H1 (cell line): ENCODE measurements around the gene LRRC14B. TPM values are rescaled to one million over a fixed set of nuclear protein-coding genes. Genes with fewer than 3 reads are reported as not detected.

Experiments
- CTCF ChIA-PET: fragments of 300-600 bp; sonication (Branson Sonifier 250); formaldehyde crosslinking; loops from one replicate; lab custom pipeline; 2021; ENCODE audit not compliant: partially characterized antibody; lab: Charles Lee
- POLR2A ChIA-PET: fragments of 300-600 bp; sonication (Branson Sonifier 250); formaldehyde crosslinking; loops from one replicate; lab custom pipeline; 2021; ENCODE audit warnings: inconsistent platforms; ENCODE audit not compliant: partially characterized antibody; lab: Charles Lee
- DNase-seq, 2 experiments: peaks; one replicate each; pipeline versions ENCODE4 v3.0.0 to v3.0.0-alpha.2; 2010 to 2022; ENCODE audit warnings: low spot score in 2 of 2, low read depth in 1 of 2, mixed read lengths in 1 of 2
- FAIRE-seq: peaks from 2 replicates; lab custom pipeline; 2011; peaks lifted over from hg19 to GRCh38; lab: Jason Lieb, UNC
- H2AFZ ChIP-seq: 2 replicates; pipeline ENCODE4 v1.8.1; 2012; ENCODE audit warnings: low read length, inconsistent platforms
- H2AK5ac ChIP-seq: 2 replicates; pipeline ENCODE4 v1.6.1; 2013; ENCODE audit warnings: low read depth, low read length
- H2BK120ac ChIP-seq: replicated peaks from 2 replicates; pipeline ENCODE3; 2013; ENCODE audit warnings: low read depth, low read length, inconsistent platforms
- H2BK12ac ChIP-seq: 2 replicates; pipeline ENCODE4 v1.6.1; 2013; ENCODE audit warnings: low read depth, low read length
- H2BK15ac ChIP-seq: 2 replicates; pipeline ENCODE4 v1.6.1; 2013; ENCODE audit warnings: low read length
- H2BK20ac ChIP-seq: 2 replicates; pipeline ENCODE4 v1.6.1; 2013; ENCODE audit warnings: low read length
- H2BK5ac ChIP-seq: 2 replicates; pipeline ENCODE4 v1.6.1; 2013; ENCODE audit warnings: low read depth, low read length
- H3K14ac ChIP-seq: 2 replicates; pipeline ENCODE4 v1.6.1; 2013; ENCODE audit warnings: inconsistent platforms; ENCODE audit not compliant: insufficient read length
- H3K18ac ChIP-seq: 2 replicates; pipeline ENCODE4 v1.6.1; 2013; ENCODE audit warnings: low read length; ENCODE audit errors: extremely low read depth
- H3K23ac ChIP-seq: 2 replicates; pipeline ENCODE4 v1.6.1; 2013; ENCODE audit warnings: inconsistent platforms; ENCODE audit not compliant: insufficient read length
- H3K23me2 ChIP-seq: 2 replicates; pipeline ENCODE4 v1.6.1; 2013; ENCODE audit warnings: low read depth, low read length
- H3K27ac ChIP-seq: 2 replicates; pipeline ENCODE4 v1.6.1; 2011; ENCODE audit warnings: low read depth, low read length, inconsistent platforms
- H3K27me3 ChIP-seq, 4 experiments: replicated peaks in 1 of 4; 1 replicate in 1 of 4; 2 replicates in 3 of 4; pipeline versions ENCODE4 v1.6.1 to v1.8.1; 2011 to 2013; ENCODE audit warnings: low read length in 3 of 4, mild to moderate bottlenecking in 3 of 4, inconsistent platforms in 2 of 4, mixed read lengths in 2 of 4, moderate library complexity in 1 of 4; ENCODE audit not compliant: control insufficient read depth in 3 of 4, insufficient read depth in 3 of 4; ENCODE audit errors: extremely low read depth in 1 of 4
- H3K36me3 ChIP-seq, 4 experiments: 2 replicates each; pipeline versions ENCODE4 v1.6.1 to v1.8.1; 2011 to 2013; ENCODE audit warnings: mild to moderate bottlenecking in 4 of 4, low read length in 3 of 4, moderate library complexity in 2 of 4, control low read depth in 1 of 4, inconsistent platforms in 1 of 4; ENCODE audit not compliant: insufficient read depth in 4 of 4, control insufficient read depth in 2 of 4
- H3K4ac ChIP-seq: replicated peaks from 2 replicates; pipeline ENCODE3; 2013; ENCODE audit warnings: low read length, low read depth, mixed read lengths, inconsistent platforms; ENCODE audit not compliant: insufficient read length
- H3K4me1 ChIP-seq, 4 experiments: replicated peaks in 1 of 4; 1 replicate in 1 of 4; 2 replicates in 3 of 4; pipeline versions ENCODE4 v1.6.1 to v1.8.1; 2011 to 2013; ENCODE audit warnings: low read length in 3 of 4, inconsistent platforms in 2 of 4, mixed read lengths in 1 of 4; ENCODE audit not compliant: insufficient read depth in 4 of 4, control insufficient read depth in 3 of 4
- H3K4me2 ChIP-seq, 2 experiments: 2 replicates each; pipeline versions ENCODE4 v1.6.1 to v1.8.1; 2011 to 2013; ENCODE audit warnings: low read depth in 2 of 2, low read length in 2 of 2, control low read depth in 1 of 2, inconsistent platforms in 1 of 2, mild to moderate bottlenecking in 1 of 2; ENCODE audit not compliant: insufficient read depth in 1 of 2
- H3K4me3 ChIP-seq, 4 experiments: fragments of 200-600, 300-600 bp in 1 of 4; sonication (generic), shearing (Covaris generic), sonication (Bioruptor Twin) in 1 of 4; 2 replicates each; pipeline versions ENCODE4 v1.5.1 to v1.8.1; 2011 to 2016; ENCODE audit warnings: low read length in 4 of 4, low read depth in 3 of 4, control low read depth in 2 of 4, inconsistent platforms in 2 of 4, mild to moderate bottlenecking in 2 of 4, mixed read lengths in 1 of 4, moderate library complexity in 1 of 4; ENCODE audit not compliant: insufficient read depth in 2 of 4; ENCODE audit errors: extremely low read depth in 1 of 4
- H3K56ac ChIP-seq: replicated peaks from 2 replicates; pipeline ENCODE3; 2013; ENCODE audit warnings: low read depth, mild to moderate bottlenecking, mixed read lengths, low read length, inconsistent platforms; ENCODE audit not compliant: insufficient read length
- H3K79me1 ChIP-seq: 2 replicates; pipeline ENCODE4 v1.6.1; 2013; ENCODE audit warnings: low read depth, low read length, control low read depth
- H3K79me2 ChIP-seq, 2 experiments: 2 replicates each; pipeline versions ENCODE4 v1.6.1 to v1.8.1; 2012 to 2013; ENCODE audit warnings: low read length in 2 of 2, mild to moderate bottlenecking in 2 of 2, inconsistent platforms in 1 of 2; ENCODE audit not compliant: insufficient read depth in 2 of 2, control insufficient read depth in 1 of 2
- H3K9ac ChIP-seq, 4 experiments: replicated peaks in 1 of 4; 1 replicate in 1 of 4; 2 replicates in 3 of 4; pipeline versions ENCODE4 v1.6.1 to v1.8.1; 2011 to 2013; ENCODE audit warnings: low read depth in 3 of 4, low read length in 3 of 4, control low read depth in 2 of 4, mild to moderate bottlenecking in 2 of 4, moderate library complexity in 2 of 4, inconsistent platforms in 1 of 4; ENCODE audit errors: extremely low read depth in 1 of 4
- H3K9me3 ChIP-seq, 2 experiments: 2 replicates each; pipeline versions ENCODE4 v1.6.1 to v1.8.1; 2012 to 2013; ENCODE audit warnings: mild to moderate bottlenecking in 2 of 2, moderate library complexity in 2 of 2, control low read depth in 1 of 2, inconsistent platforms in 1 of 2, low read depth in 1 of 2, low read length in 1 of 2, mixed read lengths in 1 of 2; ENCODE audit not compliant: insufficient read depth in 2 of 2
- H4K20me1 ChIP-seq, 2 experiments: replicated peaks in 1 of 2; 2 replicates each; pipeline versions ENCODE3 to v1.8.1; 2011 to 2013; ENCODE audit warnings: inconsistent platforms in 2 of 2, low read length in 2 of 2, mild to moderate bottlenecking in 1 of 2; ENCODE audit not compliant: insufficient read depth in 2 of 2, control insufficient read depth in 1 of 2
- H4K5ac ChIP-seq: 2 replicates; pipeline ENCODE4 v1.6.1; 2013; ENCODE audit warnings: low read length, low read depth, mixed read lengths, inconsistent platforms; ENCODE audit not compliant: insufficient read length
- H4K8ac ChIP-seq: 2 replicates; pipeline ENCODE4 v1.8.0; 2013; ENCODE audit warnings: mild to moderate bottlenecking, moderate library complexity, low read length, inconsistent platforms; ENCODE audit not compliant: insufficient read depth; ENCODE audit errors: extremely low read depth
- H4K91ac ChIP-seq: replicated peaks from 2 replicates; pipeline ENCODE3; 2013; ENCODE audit warnings: low read length, mixed read lengths, inconsistent platforms; ENCODE audit not compliant: insufficient read length
- CTBP2 ChIP-seq: IDR thresholded peaks from 2 replicates; pipeline ENCODE4 v1.7.0; 2011; ENCODE audit warnings: borderline replicate concordance, mild to moderate bottlenecking, moderate library complexity, mixed read lengths, low read length; ENCODE audit not compliant: insufficient read depth, insufficient read length
- JUND ChIP-seq: IDR thresholded peaks from 2 replicates; pipeline ENCODE4 v1.6.1; 2011; ENCODE audit warnings: mild to moderate bottlenecking, improper control_type of control experiment, low read length
- POLR2AphosphoS5 ChIP-seq: IDR thresholded peaks from 2 replicates; pipeline ENCODE4 v1.6.1; 2011; ENCODE audit warnings: low read depth, low read length
- SIN3A ChIP-seq, 2 experiments: IDR thresholded peaks in 1 of 2; conservative IDR thresholded peaks in 1 of 2; 2 replicates each; pipeline ENCODE4 v1.6.1; 2011 to 2012; ENCODE audit warnings: low read length in 2 of 2, improper control_type of control experiment in 1 of 2, low read depth in 1 of 2, mild to moderate bottlenecking in 1 of 2
- SP1 ChIP-seq: IDR thresholded peaks from 2 replicates; pipeline ENCODE4 v1.6.1; 2011; ENCODE audit warnings: low read depth, low read length
- YY1 ChIP-seq: IDR thresholded peaks from 2 replicates; pipeline ENCODE4 v1.6.1; 2011; ENCODE audit warnings: low read depth, mild to moderate bottlenecking, low read length
- ZNF274 ChIP-seq: IDR thresholded peaks from 2 replicates; pipeline ENCODE4 v1.7.0; 2012; ENCODE audit warnings: low read length, borderline replicate concordance; ENCODE audit errors: extremely low read depth
- WGBS, 2 experiments: shearing (Covaris generic) in 1 of 2; methylation state at CpG; one replicate each; pipeline versions ENCODE4 v1.1.6 to v1.1.7; 2013 to 2015; ENCODE audit warnings: low lambda C conversion rate in 2 of 2, mixed read lengths in 2 of 2, inconsistent platforms in 1 of 2, low coverage in 1 of 2, missing lambda C conversion rate in 1 of 2; ENCODE audit not compliant: insufficient replicate concordance in 2 of 2, insufficient coverage in 1 of 2, insufficient read length in 1 of 2; ENCODE audit errors: extremely low coverage in 1 of 2, missing lambda C conversion rate in 1 of 2; 5-methylcytosine and 5-hydroxymethylcytosine counted together
- polyA plus RNA-seq, 7 experiments: library from polyadenylated mRNA; depleted of rRNA in 3 of 7; stranded (reverse) in 5 of 7; unstranded in 2 of 7; fragments of >200 nt in 5 of 7; fragments of 200-250 nt in 2 of 7; gene quantifications; 1 replicate in 5 of 7; 2 replicates in 1 of 7; 4 replicates in 1 of 7; pipeline versions ENCODE4 v1.2.1 to v1.2.3, GENCODE V29; 2011 to 2013; ENCODE audit warnings: missing spikeins in 2 of 7, mixed read lengths in 2 of 7
- total RNA-seq: library from RNA; stranded (reverse); fragmentation: NEBNext Ultra II Directional; extraction: Animal tissue kit (Norgen Biotek cat#: 25700); gene quantifications from 2 replicates; pipeline ENCODE4 v1.2.1, GENCODE V29; 2021
- TF ChIP-seq, protein P1 (sequence below): IDR thresholded peaks from 2 replicates; pipeline ENCODE4 v1.6.1; 2012; ENCODE audit warnings: low read length, inconsistent platforms
- TF ChIP-seq, protein P2 (sequence below): IDR thresholded peaks from 2 replicates; pipeline ENCODE4 v1.6.1; 2011; ENCODE audit warnings: low read depth, mild to moderate bottlenecking, low read length; ENCODE audit not compliant: insufficient read depth

LRRC14B gene
- total and polyA plus RNA-seq, 2 of the 8 experiments (the other 6 are each of a cell fraction or from before 2014, with no cell fraction given), result not detected

DNA sequence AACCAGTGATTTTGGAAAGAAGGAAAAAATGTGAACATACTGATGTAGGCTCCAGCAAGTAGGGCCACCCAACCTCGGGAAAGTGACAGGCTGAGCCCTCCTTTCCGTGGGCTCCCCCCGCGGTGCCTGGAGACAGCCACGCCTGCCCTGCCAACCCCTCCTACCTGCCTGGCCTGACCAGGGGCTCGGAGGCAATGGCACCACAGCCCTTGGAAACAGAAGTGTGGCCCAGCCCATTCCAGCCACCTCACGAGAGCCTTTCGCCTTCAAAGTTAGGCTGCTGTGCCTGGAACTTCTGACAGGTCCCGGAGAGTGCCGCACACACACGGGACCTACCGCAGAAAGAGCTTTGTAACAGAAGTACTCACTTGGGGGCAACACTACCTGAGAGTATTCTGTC lies 49.5 kb upstream of the LRRC14B start:
- no peaks in the 10 kb centered on the region for H3K27me3 ChIP-seq
- no peak overlapping the region for H3K4ac ChIP-seq
- no peak overlapping the region for H2BK15ac ChIP-seq
- no peak overlapping the region for H3K4me2 ChIP-seq
- no peak overlapping the region for H4K5ac ChIP-seq
- no peak overlapping the region for H4K8ac ChIP-seq
- H3K79me1 ChIP-seq, result peaks cover 10% of the 10 kb centered on the region
- no peak overlapping the region for H2BK12ac ChIP-seq
- H3K23me2 ChIP-seq, result 0 out of 2 replicates have a peak, but pooled peaks cover 3% of the 10 kb centered on the region
- no peak overlapping the region for H3K27ac ChIP-seq
- H2AFZ ChIP-seq, result no peak overlapping the region
- DNase-seq, result no peak
- H3K18ac ChIP-seq, result no peak overlapping the region
- TF ChIP-seq SP1, result no peak
- no peak for TF ChIP-seq JUND
- no peak for TF ChIP-seq CTBP2
- no peak for TF ChIP-seq ZNF274
- no peak for TF ChIP-seq YY1
- TF ChIP-seq, protein P1, sequence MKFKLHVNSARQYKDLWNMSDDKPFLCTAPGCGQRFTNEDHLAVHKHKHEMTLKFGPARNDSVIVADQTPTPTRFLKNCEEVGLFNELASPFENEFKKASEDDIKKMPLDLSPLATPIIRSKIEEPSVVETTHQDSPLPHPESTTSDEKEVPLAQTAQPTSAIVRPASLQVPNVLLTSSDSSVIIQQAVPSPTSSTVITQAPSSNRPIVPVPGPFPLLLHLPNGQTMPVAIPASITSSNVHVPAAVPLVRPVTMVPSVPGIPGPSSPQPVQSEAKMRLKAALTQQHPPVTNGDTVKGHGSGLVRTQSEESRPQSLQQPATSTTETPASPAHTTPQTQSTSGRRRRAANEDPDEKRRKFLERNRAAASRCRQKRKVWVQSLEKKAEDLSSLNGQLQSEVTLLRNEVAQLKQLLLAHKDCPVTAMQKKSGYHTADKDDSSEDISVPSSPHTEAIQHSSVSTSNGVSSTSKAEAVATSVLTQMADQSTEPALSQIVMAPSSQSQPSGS, result no peak
- no peak for TF ChIP-seq SIN3A (conservative IDR thresholded peaks at IDR 0.05 in 1 of 2, IDR thresholded peaks at IDR 0.05 in 1 of 2; ENCODE audit: low read depth in 1 of 2, low read length in 2 of 2)
- TF ChIP-seq, protein P2, sequence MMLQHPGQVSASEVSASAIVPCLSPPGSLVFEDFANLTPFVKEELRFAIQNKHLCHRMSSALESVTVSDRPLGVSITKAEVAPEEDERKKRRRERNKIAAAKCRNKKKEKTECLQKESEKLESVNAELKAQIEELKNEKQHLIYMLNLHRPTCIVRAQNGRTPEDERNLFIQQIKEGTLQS, result no peak
- no peak for TF ChIP-seq POLR2AphosphoS5
- peaks cover 8 to 15% of the 10 kb centered on the region in 2 experiments for H4K20me1 ChIP-seq
- peaks cover 0 to 8% of the 10 kb centered on the region in 2 experiments; a peak in 2 of 4 replicates for H3K79me2 ChIP-seq
- H4K91ac ChIP-seq, result no peak overlapping the region
- no peak overlapping the region for H2BK120ac ChIP-seq
- no peak overlapping the region for H2BK20ac ChIP-seq
- H2AK5ac ChIP-seq, result no peak overlapping the region
- no peak overlapping the region for H3K4me3 ChIP-seq
- POLR2A ChIA-PET, result interaction anchor here (0.6 to 4.0 kb wide), 4 partner anchors 13 to 129 kb away, joined by 3 to 15 read pairs (median 4); partner anchors contain the start of gene PDCD6
- no peak for FAIRE-seq
- no peak overlapping the region for H3K14ac ChIP-seq
- peaks cover 8 to 59% (median 37%) of the 10 kb centered on the region in 4 experiments; a peak in 7 of 8 replicates for H3K36me3 ChIP-seq
- H2BK5ac ChIP-seq, result no peak overlapping the region; the same call in 1 of the 2 replicates
- no peak overlapping the region for H3K23ac ChIP-seq
- CTCF ChIA-PET, result interaction anchor here (1.0 to 1.1 kb wide), 2 partner anchors 11 to 101 kb away, joined by 3 read pairs; no protein-coding TSS in a partner anchor
- peaks cover 0 to 6% (median 2%) of the 10 kb centered on the region in 4 experiments; a peak in 5 of 7 replicates for H3K4me1 ChIP-seq
- 96% methylated on average over 12 of the region's 12 CpGs; no CpG with 5 or more reads in 1 of the 2 experiments for WGBS, 2 experiments
- H3K9ac ChIP-seq, result no peak overlapping the region
- no peak overlapping the region for H3K56ac ChIP-seq
- peaks cover 2 to 11% of the 10 kb centered on the region in 2 experiments; a peak in 3 of 4 replicates for H3K9me3 ChIP-seq
